Activated naive CD8-positive, alpha-beta T cell treated with anti-CD3 and anti-CD28 coated beads, Interleukin-2, amount 50 U/mL, for 16 hours (primary cell): ENCODE data around the gene CREB3.

ENCODE experiments used
- DNase-seq: peaks from one replicate; pipeline ENCODE4 v3.0.0-alpha.2; 2020; ENCODE audit warnings: low read depth, low spot score

CREB3 gene

DNA sequence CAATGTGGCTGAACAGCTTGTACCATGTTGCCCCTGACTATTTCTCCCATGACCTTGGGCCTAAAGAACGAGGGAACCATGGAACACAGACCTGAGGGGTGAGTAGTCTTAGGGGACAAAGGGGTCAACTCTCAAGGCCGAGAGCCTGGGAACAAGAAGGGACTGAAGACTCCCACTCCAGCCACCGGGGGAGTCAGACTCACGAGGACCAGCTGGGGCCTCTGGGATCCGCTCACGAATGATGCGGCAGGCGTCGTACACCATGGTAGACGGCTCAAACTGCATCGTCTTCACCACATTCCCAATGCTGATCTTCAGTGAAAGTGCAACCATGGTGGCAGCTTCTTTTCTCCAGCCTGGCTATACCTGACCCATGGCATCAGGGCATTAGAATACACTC is 7.1 kb upstream of the CREB3 start:
- no peak for DNase-seq

DNA sequence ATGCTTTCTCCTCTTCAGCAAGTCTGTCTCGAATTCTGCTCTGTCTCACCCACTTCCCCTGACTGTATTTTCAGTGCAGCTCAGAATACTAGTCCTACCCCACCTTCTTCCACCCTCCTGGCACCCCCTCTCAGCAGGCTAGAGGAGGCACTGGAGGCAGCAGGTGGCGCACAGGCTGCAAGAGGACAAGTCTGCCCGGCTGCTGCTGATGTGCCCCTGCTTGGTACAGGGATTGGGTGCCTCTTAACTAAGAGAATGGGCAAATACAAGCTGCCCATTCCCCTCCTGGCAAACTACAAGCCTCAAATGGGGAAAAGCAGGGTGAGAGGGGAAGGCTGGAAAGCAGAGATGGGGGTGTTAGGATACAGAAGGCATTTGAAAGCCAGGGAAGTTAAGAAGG is 5.5 kb upstream of the CREB3 start:
- DNase-seq, result no peak

DNA sequence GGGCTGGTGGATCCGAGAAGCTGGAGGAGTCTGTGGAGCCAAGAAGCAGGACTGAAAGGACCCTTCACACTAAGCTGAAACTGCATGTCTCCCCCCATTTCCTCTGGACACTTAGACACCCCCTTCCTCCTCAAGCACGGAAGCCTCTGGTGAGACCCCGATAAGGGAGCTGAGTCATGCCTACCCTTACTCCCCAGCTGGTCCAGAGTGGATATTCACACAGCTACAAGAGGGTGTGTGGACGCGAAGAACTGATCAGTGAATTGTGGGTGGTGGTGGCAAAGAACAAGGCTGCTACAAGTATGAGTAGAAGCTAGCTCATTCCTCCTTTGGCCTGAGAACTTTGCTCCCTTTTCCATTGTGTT is 4.8 kb upstream of the CREB3 start:
- no peak for DNase-seq

DNA sequence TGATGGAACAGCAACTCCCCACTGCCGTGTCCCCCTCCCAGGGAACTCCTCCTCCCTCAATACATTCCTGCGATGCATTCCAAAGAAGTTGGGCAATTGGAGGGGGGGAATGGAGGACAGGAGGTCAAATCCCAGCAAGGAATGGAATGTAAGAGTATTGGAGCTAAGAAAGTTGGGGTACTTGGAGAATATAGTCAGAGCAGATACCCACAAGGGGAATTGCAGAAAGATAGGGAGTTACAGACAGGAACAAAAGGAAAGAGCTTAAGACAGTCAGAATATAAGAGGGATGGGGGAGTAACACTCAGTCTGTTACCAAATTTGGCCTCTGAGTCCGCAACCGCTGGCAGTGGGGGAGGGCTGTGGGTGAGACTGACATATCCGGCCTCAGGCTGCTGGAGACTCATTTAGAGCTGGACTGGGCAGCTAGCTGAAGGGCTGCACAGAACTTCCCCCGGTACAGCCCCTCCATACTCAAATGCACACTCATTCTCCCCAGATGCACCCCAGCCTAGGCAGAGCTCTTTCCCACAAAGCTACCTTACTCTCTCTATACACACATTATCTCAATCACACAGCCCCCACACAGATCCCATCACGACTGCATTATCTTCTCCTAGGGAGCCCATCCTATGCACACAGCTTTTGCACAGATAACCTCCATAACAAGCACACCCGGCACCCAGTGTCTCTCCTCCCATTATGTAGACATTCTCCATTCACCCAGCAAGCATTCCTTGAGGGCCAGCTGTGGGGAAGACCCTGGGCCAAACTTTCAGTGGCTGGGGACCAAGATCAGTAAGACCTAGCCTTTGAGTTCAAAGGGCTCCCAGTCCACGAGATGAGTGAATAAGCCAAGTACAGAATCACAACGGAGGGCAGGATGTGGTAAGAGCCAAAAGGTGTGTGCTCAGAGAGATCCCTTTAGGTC is 4.2 kb upstream of the CREB3 start:
- no peak for DNase-seq

DNA sequence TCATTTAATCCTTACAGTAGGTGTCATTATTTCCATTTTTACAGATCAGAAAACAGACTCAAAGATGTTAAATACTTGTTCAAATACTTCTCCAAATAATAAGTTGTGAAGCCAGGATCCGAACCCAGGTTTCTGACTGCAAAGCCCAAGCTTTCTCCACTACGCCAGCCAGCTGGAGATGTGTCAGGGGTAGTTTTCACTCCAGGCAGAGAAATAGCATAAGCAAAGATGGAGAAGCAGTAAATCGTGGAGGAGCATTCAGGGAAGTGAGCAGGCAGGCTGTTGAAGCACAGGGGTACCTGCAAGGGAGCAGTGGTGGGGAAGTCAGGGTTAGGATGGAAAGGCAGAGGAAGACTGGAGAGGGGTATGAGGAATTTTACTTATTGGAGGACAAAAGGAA is 3.4 kb upstream of the CREB3 start:
- DNase-seq, result no peak

DNA sequence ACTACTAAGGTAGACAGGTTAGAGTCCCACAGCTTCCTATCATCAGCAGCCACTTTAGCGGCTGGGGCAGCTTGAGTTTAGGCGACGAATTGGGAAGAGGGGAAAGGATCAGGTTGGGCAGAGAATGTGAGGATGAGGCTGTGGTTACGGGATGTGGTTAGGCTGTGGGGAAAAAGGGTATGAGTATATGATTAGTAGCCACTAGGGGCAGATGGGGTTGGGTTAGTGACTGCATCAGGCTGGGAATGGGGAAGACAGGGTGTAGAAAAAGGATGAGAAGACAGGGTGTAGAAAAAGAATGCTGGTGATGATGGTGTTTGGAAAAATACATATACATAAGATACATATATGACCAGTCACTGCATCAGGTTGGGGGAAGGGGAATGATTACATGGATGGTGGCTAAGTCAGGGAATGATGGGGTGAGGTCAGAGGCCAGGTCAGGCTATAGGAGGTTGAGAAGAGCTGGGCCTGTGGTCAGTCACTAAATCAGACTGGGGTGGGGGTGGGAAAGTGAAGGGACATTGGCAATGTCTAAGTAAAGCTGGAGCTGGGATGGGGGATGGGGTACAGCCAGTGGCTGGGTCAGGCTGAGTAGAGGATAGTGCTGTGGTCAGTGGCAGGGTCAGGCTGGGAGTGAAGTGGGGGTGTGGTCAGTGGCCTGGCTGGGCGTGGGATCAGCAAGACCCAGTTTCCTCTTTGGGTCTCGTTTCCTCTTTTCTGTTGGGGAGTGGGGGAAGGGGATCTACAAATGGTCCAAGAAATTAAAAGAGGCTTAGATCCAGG is 2.6 kb upstream of the CREB3 start:
- no peak for DNase-seq

DNA sequence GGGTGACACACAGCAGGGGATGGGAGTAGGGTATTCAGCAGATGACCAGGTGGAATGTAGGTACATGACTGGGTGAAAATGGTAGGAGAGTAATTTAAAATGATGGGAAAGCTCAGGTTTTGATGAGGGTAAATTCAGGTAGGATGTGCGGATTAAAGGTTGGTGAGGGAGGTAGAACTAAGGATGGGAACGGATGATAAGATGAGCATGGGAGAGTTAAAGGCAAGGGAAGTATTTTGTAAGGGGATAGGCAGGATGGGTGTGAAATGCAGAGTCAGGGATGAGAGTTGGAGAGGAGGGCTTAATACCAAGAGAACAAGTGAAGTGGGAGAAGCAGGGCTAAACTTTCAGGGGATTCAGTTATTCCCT is 2.0 kb upstream of the CREB3 start:
- no peak for DNase-seq

DNA sequence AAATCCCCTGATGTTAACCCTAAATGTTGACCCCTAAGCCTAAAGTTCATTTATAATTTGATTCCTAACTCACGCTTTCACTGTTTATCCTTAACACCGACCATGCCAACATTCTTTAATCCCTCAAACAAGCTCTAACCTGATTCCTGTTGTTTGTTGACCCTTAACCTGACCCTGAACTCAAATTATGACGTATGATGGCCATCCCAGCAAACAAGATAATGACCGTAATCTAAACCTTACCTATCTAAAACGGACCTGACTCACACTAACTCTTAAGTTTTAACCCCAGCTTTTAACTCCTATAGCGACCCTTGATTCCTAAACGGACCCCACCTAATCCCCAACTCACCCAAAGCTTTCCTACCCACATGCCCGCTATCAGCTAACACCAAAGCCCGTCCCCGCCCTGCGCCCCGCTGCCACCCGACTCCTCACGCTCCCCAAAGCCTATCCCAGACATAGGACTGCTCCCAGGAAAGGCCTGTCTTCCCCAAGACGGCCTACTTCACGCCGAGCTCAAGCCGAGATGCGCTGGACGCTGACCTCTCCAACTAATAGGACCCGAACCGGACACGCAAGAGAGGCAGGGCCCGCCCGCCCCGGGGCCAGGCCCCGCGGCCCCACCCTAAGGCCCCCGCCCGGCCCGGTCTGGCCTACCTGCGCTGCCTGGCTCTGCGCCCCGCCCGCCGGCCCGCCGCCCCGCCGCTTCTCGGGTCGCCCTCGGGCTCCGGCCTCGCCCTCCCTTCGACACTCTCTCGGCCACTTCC is 866 bp upstream of the CREB3 start:
- DNase-seq, result no peak

DNA sequence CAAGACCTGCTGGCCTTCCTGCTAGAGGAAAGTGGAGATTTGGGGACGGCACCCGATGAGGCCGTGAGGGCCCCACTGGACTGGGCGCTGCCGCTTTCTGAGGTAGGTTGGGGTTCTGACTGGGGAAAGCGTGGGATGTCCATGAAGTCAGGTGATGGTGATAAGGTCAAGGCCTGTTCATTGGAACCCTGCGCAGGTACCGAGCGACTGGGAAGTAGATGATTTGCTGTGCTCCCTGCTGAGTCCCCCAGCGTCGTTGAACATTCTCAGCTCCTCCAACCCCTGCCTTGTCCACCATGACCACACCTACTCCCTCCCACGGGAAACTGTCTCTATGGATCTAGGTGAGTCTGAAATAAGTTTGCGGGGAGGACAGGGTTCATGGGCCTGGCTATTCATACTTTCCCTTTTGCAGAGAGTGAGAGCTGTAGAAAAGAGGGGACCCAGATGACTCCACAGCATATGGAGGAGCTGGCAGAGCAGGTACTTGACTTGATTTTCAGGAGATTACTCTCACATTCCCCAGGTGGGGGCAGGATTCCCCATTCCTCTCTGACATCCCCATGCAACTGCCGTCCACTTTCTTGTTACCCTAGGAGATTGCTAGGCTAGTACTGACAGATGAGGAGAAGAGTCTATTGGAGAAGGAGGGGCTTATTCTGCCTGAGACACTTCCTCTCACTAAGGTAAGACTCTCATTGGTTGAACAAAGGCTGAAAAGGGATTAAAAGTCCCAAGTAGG is 505 bp downstream of the CREB3 start:
- no peak for DNase-seq

DNA sequence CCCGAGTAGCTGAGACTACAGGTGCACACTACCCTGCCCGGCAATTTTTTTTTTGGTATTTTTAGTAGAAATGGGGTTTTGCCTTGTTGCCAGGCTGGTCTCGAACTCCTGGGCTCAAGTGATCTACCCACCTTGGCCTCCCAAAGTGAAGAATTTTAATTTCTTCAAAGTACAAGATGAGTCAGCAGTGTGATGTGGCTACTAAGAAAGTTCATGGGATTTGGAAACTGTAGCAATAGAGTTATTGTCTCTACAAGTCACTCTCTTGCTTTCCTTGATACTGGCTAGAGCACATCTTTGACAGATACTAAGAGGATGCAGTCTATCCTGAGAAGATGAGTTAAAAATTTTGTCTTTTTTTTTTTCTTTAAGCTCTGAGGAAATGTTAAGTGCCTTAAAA is 1.6 kb downstream of the CREB3 start:
- no peak for DNase-seq

DNA sequence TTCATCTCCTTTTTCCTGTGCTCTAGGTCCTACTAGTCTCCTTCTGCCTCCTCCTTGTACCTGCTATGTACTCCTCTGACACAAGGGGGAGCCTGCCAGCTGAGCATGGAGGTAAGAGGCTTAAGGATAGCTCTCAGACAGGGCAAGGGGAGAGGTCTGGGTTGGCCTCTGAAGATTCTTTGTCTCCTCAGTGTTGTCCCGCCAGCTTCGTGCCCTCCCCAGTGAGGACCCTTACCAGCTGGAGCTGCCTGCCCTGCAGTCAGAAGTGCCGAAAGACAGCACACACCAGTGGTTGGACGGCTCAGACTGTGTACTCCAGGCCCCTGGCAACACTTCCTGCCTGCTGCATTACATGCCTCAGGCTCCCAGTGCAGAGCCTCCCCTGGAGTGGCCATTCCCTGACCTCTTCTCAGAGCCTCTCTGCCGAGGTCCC is 3.8 kb downstream of the CREB3 start:
- DNase-seq, result peak; percentile 30

DNA sequence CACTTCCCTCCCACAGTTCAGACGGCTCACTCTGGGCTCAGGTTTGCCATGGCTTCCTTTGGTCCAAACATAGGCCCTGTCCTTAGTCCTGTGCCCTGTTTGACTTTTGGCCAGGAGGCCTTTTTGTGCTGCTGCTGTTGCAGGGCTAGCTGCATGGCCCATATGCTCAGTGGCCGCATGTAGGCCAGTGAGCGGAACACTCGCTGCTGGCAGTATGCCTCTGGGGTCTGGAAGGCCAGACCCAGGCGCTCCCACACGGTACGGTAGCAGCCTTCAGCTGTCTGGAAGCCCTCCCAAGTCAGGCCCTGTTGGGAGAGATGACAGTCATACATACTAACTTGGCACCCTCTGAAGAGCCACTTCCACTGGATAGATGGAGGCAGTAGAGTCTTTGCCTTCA is 4.7 kb downstream of the CREB3 start:
- no peak for DNase-seq

DNA sequence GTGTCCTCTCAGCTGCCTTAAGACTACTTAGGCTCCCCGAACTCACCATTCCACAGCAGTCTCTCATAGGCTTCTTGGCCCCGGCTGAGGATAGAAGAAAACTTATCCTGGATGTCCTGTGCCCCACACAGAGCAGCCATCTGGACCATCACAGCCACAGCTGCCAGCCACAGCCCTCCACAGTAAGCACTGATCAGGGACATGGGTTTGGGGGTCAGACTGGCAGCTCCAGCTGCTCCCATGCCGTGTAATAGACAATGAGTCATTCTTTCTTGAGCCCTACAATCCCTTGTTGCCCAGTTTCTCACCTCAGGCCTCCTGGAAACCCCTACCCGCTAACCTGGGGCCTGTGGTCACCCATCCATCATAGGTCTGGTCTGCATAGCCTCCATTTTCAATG is 5.7 kb downstream of the CREB3 start:
- DNase-seq, result no peak

DNA sequence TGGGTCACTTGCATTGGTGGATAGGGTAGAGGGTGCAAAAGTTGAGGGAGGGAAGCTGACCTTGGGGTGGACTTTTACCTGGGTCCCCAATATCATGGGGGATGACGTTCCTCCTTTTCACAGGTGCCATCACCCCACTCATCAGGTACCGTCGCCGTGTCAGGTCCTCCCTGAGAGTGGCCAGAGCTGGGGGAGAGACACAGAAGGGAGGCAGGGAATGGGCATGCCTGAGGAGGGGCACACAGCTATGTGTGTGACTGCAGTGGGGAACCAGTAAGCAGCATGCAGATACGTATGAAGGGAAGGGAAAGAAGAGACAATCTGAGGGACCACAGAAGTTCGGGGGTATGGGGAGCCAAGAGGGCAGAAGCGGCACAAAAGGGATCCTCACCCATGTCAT is 6.5 kb downstream of the CREB3 start:
- DNase-seq, result no peak

DNA sequence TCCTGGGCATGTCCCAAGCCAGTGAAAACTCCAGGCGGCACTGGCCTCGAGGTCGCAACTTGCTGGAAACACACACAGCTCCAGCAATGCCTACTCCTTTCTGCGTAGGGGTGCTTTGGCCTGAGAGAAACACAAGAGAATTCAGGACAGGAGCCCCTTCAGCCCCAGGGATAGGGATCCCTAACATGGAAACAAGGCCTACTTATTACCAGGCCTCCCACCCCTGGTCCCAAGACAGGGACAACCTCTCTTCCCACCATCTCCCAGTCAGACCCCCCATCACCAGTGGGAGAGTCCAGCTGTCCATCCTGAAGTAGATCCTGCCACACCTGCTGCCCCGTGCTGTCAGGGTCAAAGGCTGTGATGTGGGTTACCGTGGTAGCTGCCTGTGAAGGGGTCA is 7.8 kb downstream of the CREB3 start:
- DNase-seq, result no peak

DNA sequence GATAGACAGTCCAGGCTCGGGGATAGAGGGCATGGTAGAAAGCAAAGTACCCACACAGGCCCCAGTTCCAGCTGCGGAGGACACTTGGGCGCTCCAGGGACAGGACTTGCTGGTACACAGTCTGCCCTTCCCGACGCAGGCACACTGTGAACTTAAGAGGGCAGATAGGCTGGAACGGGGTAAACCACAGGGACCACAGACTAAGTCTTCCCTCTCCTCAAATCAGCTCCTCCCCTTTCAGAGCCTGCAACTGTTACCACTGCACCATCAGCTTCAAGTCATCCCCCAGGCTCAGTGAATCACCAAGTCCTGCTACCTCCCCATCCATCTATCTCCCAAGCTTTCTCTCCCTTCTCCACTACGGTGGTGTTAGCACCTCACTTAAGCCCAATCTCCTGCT is 9.3 kb downstream of the CREB3 start:
- DNase-seq, result no peak

DNA sequence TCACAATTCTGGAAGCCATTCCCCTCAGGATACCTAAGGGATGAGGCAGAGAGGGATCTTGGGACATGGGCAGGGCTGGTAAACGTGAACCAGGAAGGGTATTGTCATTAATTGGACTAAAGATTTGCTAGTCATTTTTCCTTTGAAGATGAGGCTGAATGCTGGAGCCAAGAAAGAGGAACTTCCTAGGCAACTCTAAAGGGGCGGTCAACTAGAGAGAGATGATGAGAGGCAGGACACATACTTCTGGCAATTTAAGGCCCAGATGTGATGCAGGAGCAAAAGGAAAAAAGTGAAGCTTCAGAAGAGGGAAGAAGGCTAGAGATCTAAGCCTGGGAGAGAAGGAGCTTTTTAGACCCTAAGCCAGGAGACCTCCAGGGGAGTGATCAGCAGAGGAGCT is 11.0 kb downstream of the CREB3 start:
- no peak for DNase-seq

DNA sequence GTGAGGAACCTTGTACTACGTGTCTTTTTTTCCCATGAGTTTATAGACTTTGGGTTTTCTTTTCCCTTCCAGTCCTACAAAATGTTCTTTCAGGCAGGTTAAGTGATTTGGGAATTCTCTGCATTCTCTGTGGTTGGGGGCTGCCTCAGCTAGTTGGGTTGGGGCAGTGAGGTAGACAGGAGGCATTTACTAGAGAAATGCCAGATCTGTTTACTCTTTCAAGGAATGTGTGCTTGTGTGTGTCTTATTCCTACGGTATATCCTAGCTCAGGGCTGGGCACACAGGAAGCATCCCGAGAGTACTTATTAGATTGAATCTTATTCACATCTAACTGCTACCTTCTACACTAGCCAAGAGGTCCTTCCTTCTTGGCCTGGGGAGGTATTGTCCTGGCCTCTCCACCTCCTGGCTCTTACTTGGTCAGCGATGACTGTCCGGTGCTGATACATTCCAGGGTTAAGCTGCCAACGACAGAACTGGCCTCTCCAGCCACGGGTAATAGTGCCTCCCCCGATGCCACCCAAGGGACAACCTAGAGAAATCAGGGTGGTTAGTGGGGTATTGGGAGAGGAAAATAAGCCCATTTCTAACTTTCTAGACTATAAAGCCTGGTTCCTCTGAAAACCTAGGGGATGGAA is 11.5 kb downstream of the CREB3 start:
- no peak for DNase-seq

DNA sequence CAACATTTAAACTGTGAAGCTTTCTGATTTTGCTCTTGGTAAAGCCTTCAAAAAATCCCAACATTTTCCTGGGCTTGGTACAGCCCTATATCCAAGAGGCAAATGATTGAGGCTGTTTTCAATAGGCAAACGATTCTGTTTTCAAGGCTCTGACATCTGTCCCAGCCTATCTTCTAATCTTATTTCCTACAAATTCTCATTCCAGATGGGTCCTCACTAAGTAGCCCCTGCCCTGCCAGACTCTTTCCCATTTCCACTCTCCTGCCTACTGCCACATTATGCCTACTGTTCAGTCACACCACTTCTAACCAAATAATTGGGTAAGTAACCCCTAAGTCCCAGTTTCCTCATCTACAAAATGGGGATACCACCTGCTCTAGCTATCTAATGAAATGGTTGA is 13.1 kb downstream of the CREB3 start:
- DNase-seq, result no peak

DNA sequence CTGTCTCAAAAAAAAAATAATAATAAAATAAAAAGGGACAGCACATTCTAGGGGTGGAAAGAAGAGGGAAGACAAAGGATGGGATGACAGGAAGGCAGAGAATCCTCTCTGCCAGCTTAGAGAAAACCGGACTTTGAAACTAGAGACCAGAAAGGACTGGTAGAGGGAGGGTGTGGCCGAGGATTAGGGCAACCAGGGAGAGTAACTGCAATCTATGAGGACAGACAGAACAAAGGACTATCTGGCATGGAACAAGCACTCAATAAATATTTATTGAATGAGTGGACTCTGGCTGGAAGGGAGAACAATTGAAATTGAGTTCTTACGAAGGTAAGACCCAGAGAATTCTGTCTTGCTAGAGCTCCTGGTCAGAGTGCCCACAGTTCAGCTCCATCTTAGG is 14.1 kb downstream of the CREB3 start:
- DNase-seq, result no peak

DNA sequence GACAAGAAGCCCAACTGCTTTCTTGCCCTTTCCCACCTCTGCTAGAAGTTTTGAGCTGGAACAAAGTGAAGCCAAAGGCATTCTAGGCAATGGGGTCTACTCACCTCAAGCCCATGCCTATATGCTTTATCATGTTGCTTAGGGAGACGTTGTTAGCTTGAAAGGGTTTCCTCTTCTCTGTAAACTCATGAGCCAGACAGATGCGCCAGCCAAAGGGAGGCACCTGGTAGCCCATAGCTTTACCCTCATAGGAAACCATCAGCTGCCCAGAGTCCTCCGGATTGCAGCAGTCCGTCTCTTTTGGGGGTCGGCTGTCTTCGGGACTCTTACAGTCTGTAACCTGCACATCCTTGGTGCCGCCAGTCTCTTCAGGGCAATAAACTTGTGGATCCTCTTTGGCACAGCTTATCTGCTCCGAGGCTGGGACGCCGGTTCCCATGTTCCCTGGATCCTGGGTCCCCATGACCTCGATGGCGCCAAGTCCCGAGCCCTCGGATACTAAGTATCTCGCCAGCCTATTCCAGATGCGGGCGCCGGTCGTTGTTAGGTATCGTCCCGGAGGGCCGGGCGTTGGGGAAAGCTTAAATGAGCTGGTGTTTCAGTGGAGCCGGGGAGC is 15.9 kb downstream of the CREB3 start:
- DNase-seq, result no peak
